HCT116 (cell line): ENCODE measurements around the gene LAMA4. TPM values are rescaled to one million over a fixed set of nuclear protein-coding genes. Genes with fewer than 3 reads are reported as not detected.

Experiments
- ATAC-seq: fragments of 200-7000 bp; cut with Tn5 transposase; 2 replicates; pipeline ENCODE4 v1.9.1; 2020; ENCODE audit warnings: mild to moderate bottlenecking, moderate library complexity
- BruUV-seq: library from RNA; stranded (reverse); fragments of 400-500 nt; replicated peaks from 2 replicates; lab custom pipeline; 2021; lab: Mats Ljungman, UMichigan
- CTCF ChIA-PET: fragments of 300-600 bp; sonication (Branson Sonifier 250); formaldehyde crosslinking; loops from one replicate; lab custom pipeline; 2021; ENCODE audit warnings: antibody characterized with exemption; lab: Charles Lee
- POLR2A ChIA-PET: fragments of 300-600, 350-600 bp; sonication (Branson Sonifier 250); formaldehyde crosslinking; loops from one replicate; lab custom pipeline; 2021; ENCODE audit warnings: antibody characterized with exemption; lab: Charles Lee
- RAD21 ChIA-PET, 2 experiments: fragments of 300-600 bp; sonication (Branson Sonifier 250); formaldehyde crosslinking; loops; one replicate each; lab custom pipeline; 2023; ENCODE audit warnings: low total read pairs in 2 of 2; ENCODE audit not compliant: uncharacterized antibody in 2 of 2, unreplicated experiment in 2 of 2, low non-redundant PET in 1 of 2; lab: Charles Lee
- DNase-seq: peaks from one replicate; pipeline ENCODE4 v3.0.0-alpha.2; 2010; ENCODE audit warnings: low read depth, low spot score
- H2AFZ ChIP-seq: fragments of 200-600 bp; shearing (Covaris generic), sonication (generic); 2 replicates; pipeline ENCODE4 v1.6.1; 2017; ENCODE audit warnings: low read depth, mixed run types, mixed read lengths, antibody characterized with exemption, low read length; ENCODE audit not compliant: poor library complexity, severe bottlenecking
- H3K27ac ChIP-seq: 2 replicates; pipeline ENCODE4 v1.5.1; 2012; ENCODE audit warnings: low read depth, low read length
- H3K27me3 ChIP-seq: fragments of 200-600 bp; sonication (generic); 2 replicates; pipeline ENCODE4 v1.6.1; 2016; ENCODE audit warnings: mixed run types, low read length, mixed read lengths; ENCODE audit not compliant: insufficient read depth
- H3K36me3 ChIP-seq, 2 experiments: fragments of 200-500 bp in 1 of 2; fragments of 200-600 bp in 1 of 2; sonication (Bioruptor generic) in 1 of 2; sonication (generic) in 1 of 2; 2 replicates each; pipeline versions ENCODE4 v1.5.1 to v1.6.1; 2014 to 2016; ENCODE audit warnings: low read length in 2 of 2, inconsistent platforms in 1 of 2, mixed read lengths in 1 of 2, mixed run types in 1 of 2; ENCODE audit not compliant: insufficient read depth in 2 of 2, control insufficient read depth in 1 of 2
- H3K4me1 ChIP-seq, 2 experiments: fragments of 200-600 bp in 1 of 2; sonication (generic) in 1 of 2; 2 replicates each; pipeline versions ENCODE4 v1.5.1 to v1.6.1; 2012 to 2017; ENCODE audit warnings: low read length in 2 of 2, inconsistent platforms in 1 of 2, mild to moderate bottlenecking in 1 of 2, mixed read lengths in 1 of 2, mixed run types in 1 of 2, moderate library complexity in 1 of 2; ENCODE audit not compliant: insufficient read depth in 2 of 2, control insufficient read depth in 1 of 2
- H3K4me2 ChIP-seq: fragments of 200-600 bp; sonication (generic); 2 replicates; pipeline ENCODE4 v1.6.1; 2017; ENCODE audit warnings: mixed run types, low read length, mixed read lengths
- H3K4me3 ChIP-seq, 2 experiments: fragments of 200-600 bp in 1 of 2; sonication (generic) in 1 of 2; replicated peaks in 1 of 2; 2 replicates each; pipeline ENCODE4 v1.5.1; 2011 to 2016; ENCODE audit warnings: low read length in 2 of 2, control low read depth in 1 of 2, low read depth in 1 of 2, mild to moderate bottlenecking in 1 of 2, mixed read lengths in 1 of 2, mixed run types in 1 of 2
- H3K79me2 ChIP-seq: fragments of 200-600 bp; sonication (generic); 2 replicates; pipeline ENCODE4 v1.6.1; 2017; ENCODE audit warnings: mild to moderate bottlenecking, mixed run types, low read length, moderate library complexity, mixed read lengths; ENCODE audit not compliant: insufficient read depth
- H3K9ac ChIP-seq: fragments of 200-600 bp; sonication (generic); 2 replicates; pipeline ENCODE4 v1.6.1; 2016; ENCODE audit warnings: low read length, mixed read lengths
- H3K9me2 ChIP-seq: fragments of 200-600 bp; sonication (generic), shearing (Covaris generic); 2 replicates; pipeline ENCODE4 v1.6.1; 2017; ENCODE audit warnings: mixed run types, mild to moderate bottlenecking, moderate library complexity; ENCODE audit not compliant: insufficient read depth
- H3K9me3 ChIP-seq, 2 experiments: fragments of 200-500 bp in 1 of 2; fragments of 200-600 bp in 1 of 2; sonication (Bioruptor generic) in 1 of 2; sonication (generic) in 1 of 2; 2 replicates each; pipeline ENCODE4 v1.6.1; 2014 to 2017; ENCODE audit warnings: low read length in 2 of 2, mixed read lengths in 2 of 2, inconsistent platforms in 1 of 2, low read depth in 1 of 2, mild to moderate bottlenecking in 1 of 2, mixed run types in 1 of 2, moderate library complexity in 1 of 2; ENCODE audit not compliant: control insufficient read depth in 1 of 2, insufficient read depth in 1 of 2
- H4K20me1 ChIP-seq: fragments of 200-600 bp; sonication (generic), shearing (Covaris generic); 2 replicates; pipeline ENCODE4 v1.6.1; 2017; ENCODE audit warnings: mixed run types, mild to moderate bottlenecking, moderate library complexity; ENCODE audit not compliant: insufficient read depth
- ATF3 ChIP-seq: IDR thresholded peaks from 2 replicates; pipeline ENCODE4 v1.6.1; 2012
- CEBPB ChIP-seq: IDR thresholded peaks from 2 replicates; pipeline ENCODE4 v1.6.1; 2012; ENCODE audit warnings: low read depth
- CTCF ChIP-seq, 3 experiments: fragments of 200-600 bp in 1 of 3; sonication (generic) in 1 of 3; IDR thresholded peaks in 2 of 3; conservative IDR thresholded peaks in 1 of 3; 2 replicates each; pipeline ENCODE4 v1.5.1; 2012 to 2017; ENCODE audit warnings: low read depth in 2 of 3, low read length in 2 of 3, antibody characterized with exemption in 1 of 3, borderline replicate concordance in 1 of 3, control low read depth in 1 of 3, mild to moderate bottlenecking in 1 of 3, mixed read lengths in 1 of 3, mixed run types in 1 of 3, moderate library complexity in 1 of 3; ENCODE audit not compliant: insufficient read depth in 1 of 3
- EGR1 ChIP-seq: IDR thresholded peaks from 2 replicates; pipeline ENCODE4 v1.6.1; 2012; ENCODE audit warnings: low read depth
- ELF1 ChIP-seq: IDR thresholded peaks from 2 replicates; pipeline ENCODE4 v1.6.1; 2012; ENCODE audit warnings: low read depth, borderline replicate concordance
- EZH2phosphoT487 ChIP-seq: fragments of 200-600 bp; IDR thresholded peaks from 2 replicates; pipeline ENCODE4 v1.6.1; 2018; ENCODE audit warnings: antibody characterized with exemption, borderline replicate concordance
- FOSL1 ChIP-seq: IDR thresholded peaks from 2 replicates; pipeline ENCODE4 v1.6.1; 2012; ENCODE audit warnings: low read depth
- JUND ChIP-seq: IDR thresholded peaks from 2 replicates; pipeline ENCODE4 v1.6.1; 2012
- POLR2A ChIP-seq: IDR thresholded peaks from 2 replicates; pipeline ENCODE4 v1.7.0; 2011; ENCODE audit warnings: borderline replicate concordance; ENCODE audit not compliant: insufficient read depth, insufficient read length; ENCODE audit errors: extremely low read depth
- POLR2AphosphoS5 ChIP-seq: IDR thresholded peaks from 2 replicates; pipeline ENCODE4 v1.6.1; 2011; ENCODE audit warnings: mild to moderate bottlenecking, low read depth, low read length, moderate library complexity
- RAD21 ChIP-seq: IDR thresholded peaks from 2 replicates; pipeline ENCODE4 v1.6.1; 2012; ENCODE audit warnings: low read depth, mild to moderate bottlenecking
- REST ChIP-seq: IDR thresholded peaks from 2 replicates; pipeline ENCODE4 v1.6.1; 2012; ENCODE audit warnings: low read depth
- SIN3A ChIP-seq: IDR thresholded peaks from 2 replicates; pipeline ENCODE4 v1.6.1; 2012; ENCODE audit warnings: low read depth
- SP1 ChIP-seq: IDR thresholded peaks from 2 replicates; pipeline ENCODE4 v1.6.1; 2012; ENCODE audit warnings: low read depth
- SRF ChIP-seq: IDR thresholded peaks from 2 replicates; pipeline ENCODE4 v1.6.1; 2012; ENCODE audit warnings: low read depth
- TCF7L2 ChIP-seq: IDR thresholded peaks from 2 replicates; pipeline ENCODE4 v1.7.0; 2011; ENCODE audit warnings: borderline replicate concordance, inconsistent platforms; ENCODE audit not compliant: insufficient read depth, insufficient read length; ENCODE audit errors: extremely low read depth
- ZFX ChIP-seq: fragments of 450-650 bp; IDR thresholded peaks from 2 replicates; pipeline ENCODE4 v1.6.1; 2017
- ZNF274 ChIP-seq: fragments of 200-500 bp; sonication (Bioruptor generic); IDR thresholded peaks from 2 replicates; pipeline ENCODE4 v1.6.1; 2014; ENCODE audit warnings: mild to moderate bottlenecking, low read depth, low read length, inconsistent platforms
- intact Hi-C: fragments of 100-400 bp; cut with micrococcal nuclease; formaldehyde crosslinking; loops from 2 replicates; pipeline ENCODE4 v1.10.0; 2022
- total RNA-seq: library from RNA; stranded (reverse); gene quantifications from one replicate; pipeline ENCODE4 v1.2.1, GENCODE V29; 2021; ENCODE audit not compliant: unreplicated experiment
- TF ChIP-seq, protein P1 (sequence below): IDR thresholded peaks from 2 replicates; pipeline ENCODE4 v1.6.1; 2012
- TF ChIP-seq, protein P2 (sequence below): IDR thresholded peaks from 2 replicates; pipeline ENCODE4 v1.6.1; 2011; ENCODE audit warnings: mild to moderate bottlenecking, low read length, moderate library complexity; ENCODE audit not compliant: insufficient replicate concordance; ENCODE audit errors: extremely low read depth

The LAMA4 gene
- total RNA-seq, 1 experiment from 2014 or later: 2.2 TPM

- Histone ChIP-seq H3K9me2 (no peaks in the 10 kb centered on the region; the same call in 1 of the 2 replicates), H4K20me1 (no peaks in the 10 kb centered on the region), H3K4me1 (no peaks in the 10 kb centered on the region), H3K9me3 (no peaks in the 10 kb centered on the region), H3K4me3 (no peak overlapping the region), H3K27ac (no peak overlapping the region), H3K79me2 (no peaks in the 10 kb centered on the region), H2AFZ (no peak overlapping the region), H3K4me2 (no peak overlapping the region), H3K9ac (no peak overlapping the region), H3K36me3 (no peaks in the 10 kb centered on the region), H3K27me3 (no peaks in the 10 kb centered on the region)
- no TSS peak for BruUV-seq
- ChIA-PET POLR2A (no interaction called here), RAD21 (interaction anchor here in 1 of 2 experiments (1.1 kb wide), 1 partner anchor 182 kb away, joined by 3 read pairs; no protein-coding TSS in a partner anchor), CTCF (interaction anchor here (1.1 kb wide), 1 partner anchor 9 kb away, joined by 5 read pairs; no protein-coding TSS in a partner anchor)
- DNase-seq (no peak), ATAC-seq (no peak)
- TF ChIP-seq SP1: no peak
- TF ChIP-seq CEBPB: no peak
- TF ChIP-seq FOSL1: no peak
- TF ChIP-seq, protein P1, sequence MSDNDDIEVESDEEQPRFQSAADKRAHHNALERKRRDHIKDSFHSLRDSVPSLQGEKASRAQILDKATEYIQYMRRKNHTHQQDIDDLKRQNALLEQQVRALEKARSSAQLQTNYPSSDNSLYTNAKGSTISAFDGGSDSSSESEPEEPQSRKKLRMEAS: no peak
- TF ChIP-seq ATF3: no peak
- no peak for TF ChIP-seq CTCF (IDR thresholded peaks at IDR 0.05 in 2 of 3, conservative IDR thresholded peaks at IDR 0.05 in 1 of 3; ENCODE audit: borderline replicate concordance in 1 of 3, insufficient read depth in 1 of 3, low read depth in 2 of 3, low read length in 2 of 3)
- no peak for TF ChIP-seq POLR2A
- no peak for TF ChIP-seq SIN3A
- TF ChIP-seq ZNF274: no peak
- TF ChIP-seq EZH2phosphoT487: no peak
- TF ChIP-seq JUND: no peak
- TF ChIP-seq, protein P2, sequence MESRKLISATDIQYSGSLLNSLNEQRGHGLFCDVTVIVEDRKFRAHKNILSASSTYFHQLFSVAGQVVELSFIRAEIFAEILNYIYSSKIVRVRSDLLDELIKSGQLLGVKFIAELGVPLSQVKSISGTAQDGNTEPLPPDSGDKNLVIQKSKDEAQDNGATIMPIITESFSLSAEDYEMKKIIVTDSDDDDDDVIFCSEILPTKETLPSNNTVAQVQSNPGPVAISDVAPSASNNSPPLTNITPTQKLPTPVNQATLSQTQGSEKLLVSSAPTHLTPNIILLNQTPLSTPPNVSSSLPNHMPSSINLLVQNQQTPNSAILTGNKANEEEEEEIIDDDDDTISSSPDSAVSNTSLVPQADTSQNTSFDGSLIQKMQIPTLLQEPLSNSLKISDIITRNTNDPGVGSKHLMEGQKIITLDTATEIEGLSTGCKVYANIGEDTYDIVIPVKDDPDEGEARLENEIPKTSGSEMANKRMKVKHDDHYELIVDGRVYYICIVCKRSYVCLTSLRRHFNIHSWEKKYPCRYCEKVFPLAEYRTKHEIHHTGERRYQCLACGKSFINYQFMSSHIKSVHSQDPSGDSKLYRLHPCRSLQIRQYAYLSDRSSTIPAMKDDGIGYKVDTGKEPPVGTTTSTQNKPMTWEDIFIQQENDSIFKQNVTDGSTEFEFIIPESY: no peak
- no peak for TF ChIP-seq RAD21
- no peak for TF ChIP-seq TCF7L2
- no peak for TF ChIP-seq EGR1
- no peak for TF ChIP-seq POLR2AphosphoS5
- no peak for TF ChIP-seq SRF
- no peak for TF ChIP-seq REST
- no peak for TF ChIP-seq ZFX
- no peak for TF ChIP-seq ELF1
- intact Hi-C loops: no loop called here
Measured at GRCh38 chr6:112189494-112189893, 64.9 kb downstream of the LAMA4 start.
